MM.1S (cell line): ENCODE results near the gene SLC38A10.
A peak's percentile ranks its signal among the peaks of the same experiment; 100 is the strongest.

Experiments used
- DNase-seq: peaks from one replicate; pipeline ENCODE4 v3.0.0-alpha.2; 2015
- H2AFZ ChIP-seq: fragments of 300-600 bp; sonication (generic); 2 replicates; pipeline ENCODE4 v1.6.0; 2016; ENCODE audit warnings: antibody characterized with exemption, low read length
- H3F3A ChIP-seq: fragments of 300-600 bp; sonication (generic); 2 replicates; pipeline ENCODE4 v1.6.1; 2016; ENCODE audit warnings: mild to moderate bottlenecking, antibody characterized with exemption, low read length, moderate library complexity, mixed read lengths; ENCODE audit not compliant: insufficient read depth
- H3K27ac ChIP-seq: fragments of 300-600 bp; sonication (generic); 2 replicates; pipeline ENCODE4 v1.5.1; 2016; ENCODE audit warnings: mild to moderate bottlenecking, low read length
- H3K27me3 ChIP-seq: fragments of 300-600 bp; sonication (generic); replicated peaks from 2 replicates; pipeline ENCODE4 v1.6.0; 2016; ENCODE audit warnings: low read length; ENCODE audit not compliant: insufficient read depth
- H3K36me3 ChIP-seq: fragments of 300-600 bp; sonication (generic); replicated peaks from 2 replicates; pipeline ENCODE4 v1.6.1; 2016; ENCODE audit warnings: mild to moderate bottlenecking, low read length, mixed read lengths; ENCODE audit not compliant: insufficient read depth
- H3K4me1 ChIP-seq: fragments of 300-600 bp; sonication (generic); 2 replicates; pipeline ENCODE4 v1.6.1; 2016; ENCODE audit warnings: low read length, mixed read lengths
- H3K4me2 ChIP-seq: fragments of 300-600 bp; sonication (generic); 2 replicates; pipeline ENCODE4 v1.6.0; 2016; ENCODE audit warnings: low read depth, low read length
- H3K4me3 ChIP-seq: fragments of 300-600 bp; sonication (generic); 2 replicates; pipeline ENCODE4 v1.5.1; 2016; ENCODE audit warnings: low read length, mixed read lengths
- H3K79me2 ChIP-seq: fragments of 300-600 bp; sonication (generic); 2 replicates; pipeline ENCODE4 v1.6.1; 2016; ENCODE audit warnings: mixed run types, low read length, mixed read lengths
- H3K9ac ChIP-seq: fragments of 300-600 bp; sonication (generic); 2 replicates; pipeline ENCODE4 v1.6.1; 2016; ENCODE audit warnings: low read length, mixed read lengths
- H3K9me2 ChIP-seq: fragments of 300-600 bp; sonication (generic); replicated peaks from 2 replicates; pipeline ENCODE4 v1.6.1; 2016; ENCODE audit warnings: mild to moderate bottlenecking, low read length, mixed read lengths; ENCODE audit not compliant: insufficient read depth
- H3K9me3 ChIP-seq: fragments of 300-600 bp; sonication (generic); replicated peaks from 2 replicates; pipeline ENCODE4 v1.6.1; 2016; ENCODE audit warnings: mild to moderate bottlenecking, low read length, mixed read lengths; ENCODE audit not compliant: insufficient read depth
- H4K20me1 ChIP-seq: fragments of 300-600 bp; sonication (generic); 2 replicates; pipeline ENCODE4 v1.6.1; 2016; ENCODE audit warnings: mild to moderate bottlenecking, low read length, moderate library complexity, mixed read lengths; ENCODE audit not compliant: insufficient read depth
- EZH2 ChIP-seq: fragments of 300-600 bp; sonication (generic); optimal IDR thresholded peaks from 2 replicates; pipeline ENCODE3; 2017; ENCODE audit warnings: low read depth, mild to moderate bottlenecking, antibody characterized with exemption, low read length, mixed read lengths
- EZH2phosphoT487 ChIP-seq: fragments of 300-600 bp; sonication (generic); IDR thresholded peaks from 2 replicates; pipeline ENCODE4 v1.6.1; 2018; ENCODE audit warnings: antibody characterized with exemption, low read length
- TF ChIP-seq, protein P1 (sequence below): fragments of 300-600 bp; sonication (generic); IDR thresholded peaks from 2 replicates; pipeline ENCODE4 v1.5.1; 2016; ENCODE audit warnings: antibody characterized with exemption, low read length, mixed read lengths

Gene SLC38A10

DNA sequence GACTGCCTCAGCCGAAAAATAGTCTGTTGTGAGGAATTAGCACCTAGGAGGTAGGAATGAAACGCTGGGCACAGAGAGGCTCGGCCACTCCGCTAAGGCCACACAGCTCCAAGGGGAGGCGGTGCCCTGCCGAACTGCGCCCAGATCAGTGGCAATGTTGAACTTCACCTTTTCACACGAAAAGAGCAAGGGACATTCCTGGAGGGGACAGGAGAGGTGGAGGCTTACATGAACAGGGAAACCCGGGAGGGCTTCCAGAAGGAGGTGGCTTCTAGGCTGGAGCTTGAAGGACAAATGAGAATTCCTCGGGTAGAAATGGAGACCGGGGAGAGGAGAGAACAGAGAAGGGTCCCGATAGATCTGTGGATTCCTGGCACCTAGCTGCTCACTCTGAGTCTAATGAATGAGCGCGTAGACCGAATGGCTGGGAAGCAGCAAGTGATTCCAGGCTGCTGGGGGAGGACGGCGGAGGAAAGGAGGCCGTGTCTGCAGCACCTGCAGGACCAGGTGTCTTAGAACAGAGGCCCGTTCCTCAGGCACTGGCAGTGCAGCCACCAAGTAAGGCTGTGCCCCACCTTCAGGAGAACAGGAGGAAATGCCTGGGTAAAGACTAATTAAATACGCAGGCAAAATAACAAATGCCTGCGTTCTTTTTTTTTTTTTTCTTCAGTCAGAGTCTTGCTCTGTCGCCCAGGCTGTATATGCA is 722 bp upstream of the SLC38A10 start:
- Histone ChIP-seq H3K79me2 (peaks cover 40% of the 10 kb centered on the region), H3K27me3 (peaks cover 28% of the 10 kb centered on the region)

DNA sequence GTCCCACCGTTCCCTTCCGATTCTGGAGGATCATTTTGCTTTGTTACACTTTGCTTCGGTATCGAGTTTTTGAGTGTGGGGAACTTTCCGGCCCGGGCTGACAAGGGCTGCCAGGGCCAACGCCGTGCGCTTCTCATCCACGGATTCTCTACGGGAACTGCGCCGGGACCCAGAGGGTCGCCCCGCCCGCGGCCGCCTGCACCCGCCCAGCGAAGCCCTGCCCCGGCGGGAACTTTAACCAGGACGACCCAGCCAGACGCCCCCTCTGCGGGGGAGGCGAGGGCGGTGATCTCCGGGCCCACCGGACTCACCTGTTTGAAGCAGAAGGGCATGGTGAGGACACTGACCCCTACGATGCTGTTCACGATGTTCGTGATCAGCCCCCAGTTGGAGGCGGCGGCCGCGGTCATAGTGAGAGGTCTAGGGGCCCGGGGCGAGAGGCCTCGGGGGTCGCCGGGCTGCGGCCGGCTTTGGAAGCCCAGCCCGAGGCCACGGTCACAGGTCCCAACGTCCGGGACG is 536 bp downstream of the SLC38A10 start:
- no peak for DNase-seq
- Histone ChIP-seq H3K27ac (peak overlapping the region; percentile 62; the same call in 1 of the 2 replicates), H3K79me2 (peaks cover 52% of the 10 kb centered on the region)

More for the DNA sequence above, 722 bp upstream of the SLC38A10 start:
- peak; percentile 90 for DNase-seq
- peak overlapping the region; percentile 89 for H3K4me3 ChIP-seq
- H3K9me3 ChIP-seq: no peaks in the 10 kb centered on the region
- peak overlapping the region; percentile 88 for H2AFZ ChIP-seq
- H3F3A ChIP-seq: peaks cover 7% of the 10 kb centered on the region
- peak overlapping the region; percentile 97 for H3K4me2 ChIP-seq
- no peaks in the 10 kb centered on the region for H3K9me2 ChIP-seq
- H3K36me3 ChIP-seq: no peaks in the 10 kb centered on the region
- peak overlapping the region; percentile 62; the same call in 1 of the 2 replicates for H3K27ac ChIP-seq
- H3K9ac ChIP-seq: peak overlapping the region; percentile 96
- TF ChIP-seq, protein P1, sequence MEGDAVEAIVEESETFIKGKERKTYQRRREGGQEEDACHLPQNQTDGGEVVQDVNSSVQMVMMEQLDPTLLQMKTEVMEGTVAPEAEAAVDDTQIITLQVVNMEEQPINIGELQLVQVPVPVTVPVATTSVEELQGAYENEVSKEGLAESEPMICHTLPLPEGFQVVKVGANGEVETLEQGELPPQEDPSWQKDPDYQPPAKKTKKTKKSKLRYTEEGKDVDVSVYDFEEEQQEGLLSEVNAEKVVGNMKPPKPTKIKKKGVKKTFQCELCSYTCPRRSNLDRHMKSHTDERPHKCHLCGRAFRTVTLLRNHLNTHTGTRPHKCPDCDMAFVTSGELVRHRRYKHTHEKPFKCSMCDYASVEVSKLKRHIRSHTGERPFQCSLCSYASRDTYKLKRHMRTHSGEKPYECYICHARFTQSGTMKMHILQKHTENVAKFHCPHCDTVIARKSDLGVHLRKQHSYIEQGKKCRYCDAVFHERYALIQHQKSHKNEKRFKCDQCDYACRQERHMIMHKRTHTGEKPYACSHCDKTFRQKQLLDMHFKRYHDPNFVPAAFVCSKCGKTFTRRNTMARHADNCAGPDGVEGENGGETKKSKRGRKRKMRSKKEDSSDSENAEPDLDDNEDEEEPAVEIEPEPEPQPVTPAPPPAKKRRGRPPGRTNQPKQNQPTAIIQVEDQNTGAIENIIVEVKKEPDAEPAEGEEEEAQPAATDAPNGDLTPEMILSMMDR: peak; percentile 53
- no peak for TF ChIP-seq EZH2
- H4K20me1 ChIP-seq: no peaks in the 10 kb centered on the region
- H3K4me1 ChIP-seq: no peaks in the 10 kb centered on the region; the same call in 1 of the 2 replicates

DNA sequence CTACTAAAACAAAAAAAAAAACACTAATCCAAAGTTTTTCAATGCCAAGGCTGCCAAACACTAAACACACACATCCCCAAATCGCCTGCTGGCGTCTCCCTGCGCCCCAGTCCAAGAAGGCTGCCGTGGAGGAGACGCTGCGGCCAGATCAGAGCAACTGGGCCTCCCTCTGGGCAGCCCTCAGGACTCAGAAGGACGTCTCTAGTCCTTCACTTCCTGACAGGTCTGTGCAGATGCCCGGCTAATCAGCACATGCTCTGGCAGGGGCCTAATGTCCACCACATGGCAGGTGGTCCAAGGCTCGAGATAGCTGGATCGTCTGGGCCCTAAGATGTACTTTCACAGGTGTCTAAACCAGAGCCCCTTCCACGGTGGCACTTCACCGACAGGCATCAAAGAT is 2.7 kb downstream of the SLC38A10 start:
- Histone ChIP-seq H2AFZ (no peak overlapping the region), H4K20me1 (no peaks in the 10 kb centered on the region), H3K36me3 (no peaks in the 10 kb centered on the region), H3K27ac (no peak overlapping the region), H3K4me1 (no peaks in the 10 kb centered on the region; the same call in 1 of the 2 replicates), H3K9ac (no peak overlapping the region), H3K27me3 (no peaks in the 10 kb centered on the region), H3K9me2 (no peaks in the 10 kb centered on the region), H3F3A (peaks cover 7% of the 10 kb centered on the region), H3K79me2 (peaks cover 73% of the 10 kb centered on the region), H3K4me3 (no peak overlapping the region), H3K4me2 (no peak overlapping the region), H3K9me3 (no peaks in the 10 kb centered on the region)
- TF ChIP-seq, protein P1: no peak
- TF ChIP-seq EZH2phosphoT487 (no peak), EZH2 (no peak)
- no peak for DNase-seq

More for the DNA sequence above, 536 bp downstream of the SLC38A10 start:
- Histone ChIP-seq H3K4me3 (peak overlapping the region; percentile 89), H4K20me1 (no peaks in the 10 kb centered on the region), H3K27me3 (peaks cover 15% of the 10 kb centered on the region), H3K36me3 (no peaks in the 10 kb centered on the region), H3K9ac (peak overlapping the region; percentile 96), H3K4me2 (peak overlapping the region; percentile 89), H2AFZ (peak overlapping the region; percentile 88), H3F3A (peaks cover 7% of the 10 kb centered on the region), H3K4me1 (no peaks in the 10 kb centered on the region; the same call in 1 of the 2 replicates), H3K9me2 (no peaks in the 10 kb centered on the region), H3K9me3 (no peaks in the 10 kb centered on the region)
- TF ChIP-seq, protein P1: no peak
- TF ChIP-seq EZH2phosphoT487: no peak
- TF ChIP-seq EZH2: no peak
